ENCODE results near the gene DNLZ. TPM values are rescaled to one million over a fixed set of nuclear protein-coding genes. Genes with fewer than 3 reads are reported as not detected.

The DNLZ gene
- total RNA-seq, 2 experiments from 2014 or later, result 16.8 to 21.2 TPM

DNA sequence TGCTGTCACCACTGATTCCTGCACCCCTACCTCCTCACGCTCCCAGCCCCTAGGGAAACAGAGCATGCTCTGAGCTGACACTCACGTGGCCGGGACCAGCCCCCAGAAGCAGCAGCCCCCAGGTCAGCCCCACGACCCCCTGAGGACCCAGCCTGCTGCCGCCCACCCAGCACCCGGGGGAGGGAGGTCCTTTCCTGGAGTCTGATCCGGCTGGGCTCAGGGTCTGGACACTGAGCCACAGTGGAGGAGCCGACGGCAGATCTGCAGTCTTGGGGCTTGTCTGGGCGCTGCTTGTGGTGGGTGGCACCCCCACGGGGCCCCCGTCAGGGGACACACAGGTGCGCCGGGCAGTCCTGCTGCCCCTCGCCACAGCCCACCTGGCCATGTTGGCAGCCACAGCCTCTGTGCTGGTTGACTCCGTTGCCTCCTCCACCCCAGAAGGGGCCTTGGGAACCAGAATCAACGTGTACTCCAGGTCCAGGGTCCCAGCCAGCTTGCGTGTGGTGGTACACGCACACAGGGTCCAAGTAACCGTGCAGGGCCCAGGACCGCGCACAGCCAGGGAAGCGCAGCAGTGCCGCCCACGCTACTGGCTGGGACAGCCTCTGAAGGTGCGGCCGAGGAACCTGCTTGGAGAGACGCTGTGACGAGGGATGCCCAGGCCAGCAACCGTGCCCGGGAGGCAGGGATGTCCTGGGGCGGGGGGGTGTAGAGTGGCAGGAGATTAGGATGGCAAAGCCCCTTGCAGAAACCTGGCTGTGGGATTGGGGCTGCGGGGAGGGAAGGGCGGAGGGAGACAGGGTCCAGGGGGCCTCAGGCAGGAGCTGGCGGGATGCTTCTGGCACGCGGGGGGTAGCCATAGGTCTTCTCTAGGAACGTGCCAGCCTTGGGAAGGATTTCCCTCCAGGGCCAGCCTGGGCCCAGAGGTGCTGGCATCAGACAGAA lies 3.5 kb downstream of the DNLZ start:
- no peak overlapping the region for H3K4me2 ChIP-seq (ENCODE audit: low read length)
- ChIA-PET CTCF (ENCODE audit: unreplicated experiment) (no interaction called here), POLR2A (no interaction called here)
- H3K36me3 ChIP-seq (ENCODE audit: insufficient read depth, low read length), result no peaks in the 10 kb centered on the region
- H2AFZ ChIP-seq (ENCODE audit: low read length), result no peak overlapping the region
- H3K27ac ChIP-seq (ENCODE audit: low read depth, low read length, poor library complexity, severe bottlenecking), result no peak overlapping the region
- H3K9me2 ChIP-seq (ENCODE audit: insufficient read depth, low read length), result no peaks in the 10 kb centered on the region
- H3K4me3 ChIP-seq (ENCODE audit: low read depth, low read length, poor library complexity, severe bottlenecking), result no peak overlapping the region
- H3K4me1 ChIP-seq (ENCODE audit: insufficient read depth, low read length, poor library complexity, severe bottlenecking), result peaks cover 12% of the 10 kb centered on the region
- no peak for DNase-seq (ENCODE audit: low spot score)
- H4K20me1 ChIP-seq (ENCODE audit: insufficient read depth, low read length), result no peaks in the 10 kb centered on the region
- BruUV-seq (replicated peaks), result no TSS peak
- H3K79me2 ChIP-seq (ENCODE audit: insufficient read depth, low read depth, low read length), result no peaks in the 10 kb centered on the region
- intact Hi-C loops (cut with micrococcal nuclease; ENCODE audit: unreplicated experiment), result no loop called here
- no peaks in the 10 kb centered on the region for H3K9me3 ChIP-seq (ENCODE audit: low read length)
- TF ChIP-seq, protein P1, sequence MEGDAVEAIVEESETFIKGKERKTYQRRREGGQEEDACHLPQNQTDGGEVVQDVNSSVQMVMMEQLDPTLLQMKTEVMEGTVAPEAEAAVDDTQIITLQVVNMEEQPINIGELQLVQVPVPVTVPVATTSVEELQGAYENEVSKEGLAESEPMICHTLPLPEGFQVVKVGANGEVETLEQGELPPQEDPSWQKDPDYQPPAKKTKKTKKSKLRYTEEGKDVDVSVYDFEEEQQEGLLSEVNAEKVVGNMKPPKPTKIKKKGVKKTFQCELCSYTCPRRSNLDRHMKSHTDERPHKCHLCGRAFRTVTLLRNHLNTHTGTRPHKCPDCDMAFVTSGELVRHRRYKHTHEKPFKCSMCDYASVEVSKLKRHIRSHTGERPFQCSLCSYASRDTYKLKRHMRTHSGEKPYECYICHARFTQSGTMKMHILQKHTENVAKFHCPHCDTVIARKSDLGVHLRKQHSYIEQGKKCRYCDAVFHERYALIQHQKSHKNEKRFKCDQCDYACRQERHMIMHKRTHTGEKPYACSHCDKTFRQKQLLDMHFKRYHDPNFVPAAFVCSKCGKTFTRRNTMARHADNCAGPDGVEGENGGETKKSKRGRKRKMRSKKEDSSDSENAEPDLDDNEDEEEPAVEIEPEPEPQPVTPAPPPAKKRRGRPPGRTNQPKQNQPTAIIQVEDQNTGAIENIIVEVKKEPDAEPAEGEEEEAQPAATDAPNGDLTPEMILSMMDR (conservative IDR thresholded peaks at IDR 0.05; ENCODE audit: low read length), result no peak
- TF ChIP-seq EZH2phosphoT487 (IDR thresholded peaks at IDR 0.05; ENCODE audit: borderline replicate concordance, low read depth, low read length), result no peak

DNA sequence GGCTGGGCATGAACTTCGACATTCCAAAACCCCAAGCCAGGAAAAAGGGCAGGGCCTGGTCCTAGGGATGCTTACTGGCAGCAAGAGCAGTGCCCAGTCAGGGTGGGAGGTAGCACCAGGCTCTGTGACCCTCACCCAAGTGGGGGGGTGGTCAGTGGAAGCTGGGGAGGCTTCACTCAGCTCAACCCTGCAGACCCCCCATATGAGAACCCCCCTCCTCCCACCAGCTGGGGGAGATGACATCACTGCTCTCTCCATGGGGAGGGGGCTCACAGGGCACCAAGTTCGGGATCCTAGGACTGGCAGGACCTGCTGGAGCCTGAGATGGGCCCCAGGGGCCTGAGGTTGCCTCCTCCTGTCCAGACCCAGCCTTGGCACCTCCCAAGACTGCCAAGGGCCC lies 4.7 kb downstream of the DNLZ start:
- ChIA-PET POLR2A (no interaction called here), CTCF (ENCODE audit: unreplicated experiment) (no interaction called here)
- no TSS peak for BruUV-seq (replicated peaks)
- no peak overlapping the region for H3K4me3 ChIP-seq (ENCODE audit: low read depth, low read length, poor library complexity, severe bottlenecking)
- no peak overlapping the region for H3K4me2 ChIP-seq (ENCODE audit: low read length)
- no peaks in the 10 kb centered on the region for H3K36me3 ChIP-seq (ENCODE audit: insufficient read depth, low read length)
- no peak overlapping the region for H3K27ac ChIP-seq (ENCODE audit: low read depth, low read length, poor library complexity, severe bottlenecking)
- no peaks in the 10 kb centered on the region for H3K9me3 ChIP-seq (ENCODE audit: low read length)
- H3K9me2 ChIP-seq (ENCODE audit: insufficient read depth, low read length), result no peaks in the 10 kb centered on the region
- peaks cover 9% of the 10 kb centered on the region for H3K4me1 ChIP-seq (ENCODE audit: insufficient read depth, low read length, poor library complexity, severe bottlenecking)
- H3K79me2 ChIP-seq (ENCODE audit: insufficient read depth, low read depth, low read length), result no peaks in the 10 kb centered on the region
- intact Hi-C loops (cut with micrococcal nuclease; ENCODE audit: unreplicated experiment), result no loop called here
- H2AFZ ChIP-seq (ENCODE audit: low read length), result no peak overlapping the region
- DNase-seq (ENCODE audit: low spot score), result no peak
- no peaks in the 10 kb centered on the region for H4K20me1 ChIP-seq (ENCODE audit: insufficient read depth, low read length)
- no peak for TF ChIP-seq EZH2phosphoT487 (IDR thresholded peaks at IDR 0.05; ENCODE audit: borderline replicate concordance, low read depth, low read length)
- TF ChIP-seq, protein P1 (conservative IDR thresholded peaks at IDR 0.05; ENCODE audit: low read length), result no peak

DNA sequence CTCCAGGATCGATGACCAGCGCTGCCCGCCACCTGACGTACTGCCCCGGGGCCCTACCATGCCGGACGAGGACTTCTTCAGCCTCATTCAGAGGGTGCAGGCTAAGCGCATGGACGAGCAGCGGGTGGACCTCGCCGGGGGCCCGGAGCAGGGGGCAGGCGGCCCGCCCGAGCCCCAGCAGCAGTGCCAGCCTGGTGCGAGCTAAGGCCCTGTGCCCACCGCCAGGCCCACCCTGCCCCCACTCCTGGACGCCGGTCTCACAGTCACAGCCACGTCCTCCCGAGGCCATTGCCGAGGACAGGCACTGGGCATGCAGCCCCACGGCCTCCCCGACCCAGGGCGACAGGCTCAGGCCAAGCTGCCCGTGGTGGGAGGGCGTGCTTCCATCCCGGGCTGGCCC lies 5.5 kb downstream of the DNLZ start:
- Histone ChIP-seq H3K9me2 (ENCODE audit: insufficient read depth, low read length) (no peaks in the 10 kb centered on the region), H3K36me3 (ENCODE audit: insufficient read depth, low read length) (no peaks in the 10 kb centered on the region), H4K20me1 (ENCODE audit: insufficient read depth, low read length) (no peaks in the 10 kb centered on the region), H3K4me3 (ENCODE audit: low read depth, low read length, poor library complexity, severe bottlenecking) (no peak overlapping the region), H3K27ac (ENCODE audit: low read depth, low read length, poor library complexity, severe bottlenecking) (no peak overlapping the region), H3K9me3 (ENCODE audit: low read length) (no peaks in the 10 kb centered on the region), H3K4me1 (ENCODE audit: insufficient read depth, low read length, poor library complexity, severe bottlenecking) (peaks cover 7% of the 10 kb centered on the region), H2AFZ (ENCODE audit: low read length) (no peak overlapping the region), H3K79me2 (ENCODE audit: insufficient read depth, low read depth, low read length) (no peaks in the 10 kb centered on the region), H3K4me2 (ENCODE audit: low read length) (no peak overlapping the region)
- CTCF ChIA-PET (ENCODE audit: unreplicated experiment), result no interaction called here
- intact Hi-C loops (cut with micrococcal nuclease; ENCODE audit: unreplicated experiment), result no loop called here
- DNase-seq (ENCODE audit: low spot score), result no peak
- TF ChIP-seq, protein P1 (conservative IDR thresholded peaks at IDR 0.05; ENCODE audit: low read length), result no peak
- no peak for TF ChIP-seq EZH2phosphoT487 (IDR thresholded peaks at IDR 0.05; ENCODE audit: borderline replicate concordance, low read depth, low read length)
- POLR2A ChIA-PET, result no interaction called here
- no TSS peak for BruUV-seq (replicated peaks)
